H1 (cell line): ENCODE results near the gene FAM149B1.

Experiments used
- ATF2 ChIP-seq: IDR thresholded peaks from 2 replicates; pipeline ENCODE4 v1.6.1; 2012; ENCODE audit warnings: low read length, inconsistent platforms
- CBX8 ChIP-seq: fragments of 300-800, 300-1000 bp; sonication (generic); IDR thresholded peaks from 2 replicates; pipeline ENCODE4 v1.7.1; 2016; ENCODE audit warnings: low read depth, low read length, borderline replicate concordance
- CHD2 ChIP-seq: IDR thresholded peaks from 2 replicates; pipeline ENCODE4 v1.6.1; 2012; ENCODE audit warnings: low read length, improper control_type of control experiment
- CTCF ChIP-seq, 3 experiments: IDR thresholded peaks; 1 replicate in 2 of 3; 2 replicates in 1 of 3; pipeline versions ENCODE4 v1.5.1 to v1.6.1; 2011; ENCODE audit warnings: low read length in 3 of 3, mild to moderate bottlenecking in 3 of 3, inconsistent platforms in 2 of 3, low read depth in 1 of 3, moderate library complexity in 1 of 3; ENCODE audit not compliant: insufficient read depth in 1 of 3; ENCODE audit errors: control extremely low read depth in 1 of 3
- EP300 ChIP-seq, 2 experiments: IDR thresholded peaks; 1 replicate in 1 of 2; 2 replicates in 1 of 2; pipeline ENCODE4 v1.6.1; 2011 to 2012; ENCODE audit warnings: low read depth in 2 of 2, low read length in 2 of 2, mild to moderate bottlenecking in 2 of 2, borderline replicate concordance in 1 of 2, inconsistent platforms in 1 of 2, moderate library complexity in 1 of 2
- EZH2 ChIP-seq: fragments of 200-600 bp; sonication (generic); IDR thresholded peaks from 2 replicates; pipeline ENCODE4 v1.7.1; 2012; ENCODE audit warnings: low read depth, mild to moderate bottlenecking, moderate library complexity, low read length, inconsistent platforms; ENCODE audit not compliant: severe bottlenecking
- GABPA ChIP-seq: IDR thresholded peaks from 2 replicates; pipeline ENCODE4 v1.6.1; 2011; ENCODE audit warnings: mild to moderate bottlenecking, low read length, moderate library complexity, borderline replicate concordance; ENCODE audit not compliant: insufficient read depth
- POLR2A ChIP-seq, 2 experiments: IDR thresholded peaks; 1 replicate in 1 of 2; 2 replicates in 1 of 2; pipeline ENCODE4 v1.6.1; 2011; ENCODE audit warnings: low read depth in 2 of 2, low read length in 2 of 2, mild to moderate bottlenecking in 2 of 2; ENCODE audit errors: control extremely low read depth in 1 of 2
- RBBP5 ChIP-seq: IDR thresholded peaks from 2 replicates; pipeline ENCODE4 v1.7.1; 2012; ENCODE audit warnings: low read depth, mild to moderate bottlenecking, inconsistent platforms, low read length, moderate library complexity, borderline replicate concordance
- RFX5 ChIP-seq: IDR thresholded peaks from 2 replicates; pipeline ENCODE4 v1.6.1; 2011; ENCODE audit warnings: low read depth, low read length, improper control_type of control experiment, borderline replicate concordance
- SIN3A ChIP-seq, 2 experiments: IDR thresholded peaks in 1 of 2; conservative IDR thresholded peaks in 1 of 2; 2 replicates each; pipeline ENCODE4 v1.6.1; 2011 to 2012; ENCODE audit warnings: low read length in 2 of 2, improper control_type of control experiment in 1 of 2, low read depth in 1 of 2, mild to moderate bottlenecking in 1 of 2
- SUZ12 ChIP-seq: fragments of 200-600 bp; sonication (generic); IDR thresholded peaks from 2 replicates; pipeline ENCODE4 v1.6.1; 2012; ENCODE audit warnings: mild to moderate bottlenecking, inconsistent platforms, low read length, moderate library complexity, mixed read lengths

DNA sequence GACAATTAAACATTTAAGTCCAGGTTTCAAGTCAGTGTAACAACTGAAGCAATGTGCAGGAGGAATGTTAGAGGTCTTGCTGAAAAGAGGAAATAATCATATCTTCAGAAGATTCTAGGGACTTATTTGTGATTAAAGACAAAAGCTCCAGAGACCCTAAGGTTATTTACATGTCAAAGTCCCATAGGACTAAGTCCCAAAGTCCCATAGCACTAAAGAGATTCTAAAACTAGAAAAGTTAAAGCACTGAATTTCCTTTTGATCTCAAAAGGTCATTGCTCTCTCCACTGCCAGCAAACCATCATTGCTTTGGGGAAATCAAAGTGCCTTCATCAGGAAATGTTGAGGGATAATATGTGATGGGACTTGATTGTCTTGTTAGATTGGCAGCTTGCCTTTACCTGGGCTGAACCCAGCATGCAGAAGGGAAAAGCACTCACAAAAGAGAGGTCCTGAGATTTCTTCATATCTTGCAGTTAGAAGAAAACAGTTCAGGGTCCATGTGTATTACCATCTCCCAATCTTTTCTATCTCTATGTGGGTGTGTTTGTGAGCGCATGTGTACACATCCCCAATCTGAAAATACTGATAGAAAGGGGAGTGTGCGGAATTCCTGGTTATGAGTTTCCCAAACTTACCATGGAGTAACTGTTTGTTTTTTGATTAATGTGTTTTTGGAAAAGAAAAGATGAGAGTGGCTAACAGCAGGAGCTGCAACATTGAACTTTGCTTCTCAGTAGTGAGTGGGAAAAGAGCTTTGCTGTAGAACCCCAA lies 35.8 kb upstream of the FAM149B1 start:
- TF ChIP-seq CBX8 (no peak), ATF2 (no peak), CTCF (IDR thresholded peaks at IDR 0.05; ENCODE audit: control extremely low read depth in 1 of 3, insufficient read depth in 1 of 3, low read depth in 1 of 3, low read length in 3 of 3) (no peak), EP300 (IDR thresholded peaks at IDR 0.05; ENCODE audit: borderline replicate concordance in 1 of 2, low read depth in 2 of 2, low read length in 2 of 2) (no peak), EZH2 (no peak), SUZ12 (no peak), GABPA (no peak), SIN3A (conservative IDR thresholded peaks at IDR 0.05 in 1 of 2, IDR thresholded peaks at IDR 0.05 in 1 of 2; ENCODE audit: low read depth in 1 of 2, low read length in 2 of 2) (no peak), RBBP5 (no peak), POLR2A (IDR thresholded peaks at IDR 0.05; ENCODE audit: control extremely low read depth in 1 of 2, low read depth in 2 of 2, low read length in 2 of 2) (no peak), RFX5 (no peak), CHD2 (no peak)
